ENCODE data around the gene RP2. TPM values are rescaled to one million over a fixed set of nuclear protein-coding genes. Genes with fewer than 3 reads are reported as not detected.

The RP2 gene
- total RNA-seq, 1 donor from 2014 or later: 6.1 TPM

DNA sequence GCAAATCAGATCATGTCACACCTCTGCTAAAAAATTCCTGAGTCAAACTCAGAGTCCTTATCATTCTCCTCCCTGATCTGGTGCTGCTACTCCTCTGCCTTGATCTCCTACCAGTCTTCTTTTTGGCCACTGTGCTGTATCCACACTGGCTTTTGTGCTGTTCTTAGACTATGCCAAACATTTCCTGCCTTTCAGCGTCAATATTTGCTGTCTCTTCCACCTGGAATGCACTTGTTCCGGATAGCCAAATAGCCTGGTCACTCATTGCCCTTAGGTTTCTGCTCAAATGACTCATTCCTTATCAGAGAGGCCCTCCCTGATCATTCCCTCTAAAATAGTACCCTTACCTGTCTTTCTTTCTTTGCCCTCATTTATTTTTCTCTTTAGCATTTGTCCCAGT, 24.4 kb upstream of the RP2 start:
- H3K4me1 ChIP-seq: no peaks in the 10 kb centered on the region
- H3K4me3 ChIP-seq: no peak overlapping the region
- no peak for DNase-seq (ENCODE audit: extremely low spot score in 2 of 2)
- intact Hi-C loops (cut with DNase I): no loop called here
- TF ChIP-seq POLR2AphosphoS5 (IDR thresholded peaks at IDR 0.05; ENCODE audit: insufficient read depth in 1 of 2, low read depth in 1 of 2): no peak
- TF ChIP-seq, protein P1, sequence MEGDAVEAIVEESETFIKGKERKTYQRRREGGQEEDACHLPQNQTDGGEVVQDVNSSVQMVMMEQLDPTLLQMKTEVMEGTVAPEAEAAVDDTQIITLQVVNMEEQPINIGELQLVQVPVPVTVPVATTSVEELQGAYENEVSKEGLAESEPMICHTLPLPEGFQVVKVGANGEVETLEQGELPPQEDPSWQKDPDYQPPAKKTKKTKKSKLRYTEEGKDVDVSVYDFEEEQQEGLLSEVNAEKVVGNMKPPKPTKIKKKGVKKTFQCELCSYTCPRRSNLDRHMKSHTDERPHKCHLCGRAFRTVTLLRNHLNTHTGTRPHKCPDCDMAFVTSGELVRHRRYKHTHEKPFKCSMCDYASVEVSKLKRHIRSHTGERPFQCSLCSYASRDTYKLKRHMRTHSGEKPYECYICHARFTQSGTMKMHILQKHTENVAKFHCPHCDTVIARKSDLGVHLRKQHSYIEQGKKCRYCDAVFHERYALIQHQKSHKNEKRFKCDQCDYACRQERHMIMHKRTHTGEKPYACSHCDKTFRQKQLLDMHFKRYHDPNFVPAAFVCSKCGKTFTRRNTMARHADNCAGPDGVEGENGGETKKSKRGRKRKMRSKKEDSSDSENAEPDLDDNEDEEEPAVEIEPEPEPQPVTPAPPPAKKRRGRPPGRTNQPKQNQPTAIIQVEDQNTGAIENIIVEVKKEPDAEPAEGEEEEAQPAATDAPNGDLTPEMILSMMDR (IDR thresholded peaks at IDR 0.05): no peak
- no peak for TF ChIP-seq POLR2A (IDR thresholded peaks at IDR 0.05)
- no peak overlapping the region for H3K27ac ChIP-seq
- no peaks in the 10 kb centered on the region for H3K27me3 ChIP-seq
- H3K9me3 ChIP-seq: no peaks in the 10 kb centered on the region
- no peaks in the 10 kb centered on the region for H3K36me3 ChIP-seq

DNA sequence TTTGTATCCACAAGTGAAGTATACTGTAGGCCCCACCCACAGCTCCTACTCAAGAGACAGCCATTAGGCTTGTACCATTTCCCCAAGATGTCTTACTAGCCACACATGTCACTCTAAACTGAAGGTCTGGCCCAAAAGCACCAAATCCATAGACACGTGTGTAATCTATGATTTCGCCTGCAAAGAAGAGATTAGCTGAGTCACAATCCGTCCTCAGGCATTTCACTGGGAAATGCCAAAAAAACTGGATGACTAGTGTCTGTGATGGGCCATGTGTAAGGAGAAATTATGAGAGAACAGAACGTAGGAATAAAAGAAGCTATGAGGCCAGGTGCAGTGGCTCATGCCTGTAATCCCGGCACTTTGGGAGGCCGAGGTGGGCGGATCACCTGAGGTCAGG, 21.9 kb upstream of the RP2 start:
- no peak for TF ChIP-seq POLR2AphosphoS5 (IDR thresholded peaks at IDR 0.05; ENCODE audit: insufficient read depth in 1 of 2, low read depth in 1 of 2)
- TF ChIP-seq, protein P1 (IDR thresholded peaks at IDR 0.05): no peak
- TF ChIP-seq POLR2A (IDR thresholded peaks at IDR 0.05): no peak
- H3K9me3 ChIP-seq: no peaks in the 10 kb centered on the region
- intact Hi-C loops (cut with DNase I): no loop called here
- no peak overlapping the region for H3K27ac ChIP-seq
- H3K4me3 ChIP-seq: no peak overlapping the region
- no peak for DNase-seq (ENCODE audit: extremely low spot score in 2 of 2)
- no peaks in the 10 kb centered on the region for H3K27me3 ChIP-seq
- no peaks in the 10 kb centered on the region for H3K4me1 ChIP-seq
- H3K36me3 ChIP-seq: no peaks in the 10 kb centered on the region

DNA sequence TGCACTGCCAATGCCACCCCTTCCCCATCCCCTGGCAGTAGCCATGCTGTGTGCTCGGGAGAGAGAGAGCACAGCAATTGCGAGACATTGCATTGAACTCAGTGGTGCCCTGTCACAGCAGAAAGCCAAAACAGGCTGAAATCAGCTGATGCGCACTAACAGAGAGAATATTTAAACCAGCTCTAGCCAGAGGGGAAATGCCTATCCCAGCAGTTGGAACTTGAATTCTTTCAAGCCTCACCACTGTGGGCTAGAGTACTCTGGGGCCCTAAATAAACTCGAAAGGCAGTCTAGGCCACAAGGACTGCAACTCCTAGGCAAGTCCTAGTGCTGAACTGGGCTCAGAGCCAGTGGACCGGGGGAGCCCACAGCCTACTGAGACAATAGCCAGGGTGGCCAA, 17.7 kb upstream of the RP2 start:
- intact Hi-C loops (cut with DNase I): no loop called here
- H3K4me1 ChIP-seq: no peaks in the 10 kb centered on the region
- H3K4me3 ChIP-seq: no peak overlapping the region
- H3K27ac ChIP-seq: no peak overlapping the region
- no peaks in the 10 kb centered on the region for H3K36me3 ChIP-seq
- TF ChIP-seq, protein P1 (IDR thresholded peaks at IDR 0.05): no peak
- TF ChIP-seq POLR2AphosphoS5 (IDR thresholded peaks at IDR 0.05; ENCODE audit: insufficient read depth in 1 of 2, low read depth in 1 of 2) (no peak), POLR2A (IDR thresholded peaks at IDR 0.05) (no peak)
- H3K9me3 ChIP-seq: no peaks in the 10 kb centered on the region
- DNase-seq (ENCODE audit: extremely low spot score in 2 of 2): no peak
- no peaks in the 10 kb centered on the region for H3K27me3 ChIP-seq

DNA sequence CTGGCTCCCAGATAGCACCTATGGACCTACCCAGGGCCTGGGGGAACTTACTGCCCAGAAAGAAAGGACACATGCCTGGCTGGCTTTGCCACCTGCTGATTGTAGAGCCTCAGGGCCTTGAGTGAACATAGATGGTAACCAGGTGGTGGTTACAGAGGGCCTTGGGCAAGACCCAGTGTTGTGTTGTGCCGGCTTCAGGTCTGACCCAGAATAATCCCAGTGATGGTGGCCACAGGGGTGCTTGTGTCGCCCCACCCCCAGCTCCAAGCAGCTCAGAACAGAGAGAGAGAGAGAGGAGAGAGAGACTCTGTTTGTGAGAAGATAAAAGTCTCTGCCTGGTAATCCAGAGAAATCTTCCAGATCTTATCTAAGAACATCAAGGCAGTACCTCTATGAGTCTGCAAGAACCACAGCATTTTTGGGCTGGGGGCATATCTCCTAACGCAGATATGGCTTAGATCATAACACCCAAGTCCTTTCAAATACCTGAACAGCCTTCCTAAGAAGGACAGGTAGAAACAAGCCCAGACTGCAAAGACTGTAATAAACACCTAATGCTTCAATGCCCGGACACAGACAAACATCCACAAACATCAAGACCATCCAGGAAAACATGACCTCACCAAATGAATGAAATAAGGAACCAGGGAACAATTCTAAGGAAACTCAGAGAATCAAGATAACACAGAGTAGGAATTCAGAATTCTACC, 16.3 kb upstream of the RP2 start:
- H3K27ac ChIP-seq: no peak overlapping the region
- TF ChIP-seq, protein P1 (IDR thresholded peaks at IDR 0.05): no peak
- TF ChIP-seq POLR2A (IDR thresholded peaks at IDR 0.05) (no peak), POLR2AphosphoS5 (IDR thresholded peaks at IDR 0.05; ENCODE audit: insufficient read depth in 1 of 2, low read depth in 1 of 2) (no peak)
- no peak overlapping the region for H3K4me3 ChIP-seq
- intact Hi-C loops (cut with DNase I): no loop called here
- DNase-seq (ENCODE audit: extremely low spot score in 2 of 2): no peak
- no peaks in the 10 kb centered on the region for H3K36me3 ChIP-seq
- no peaks in the 10 kb centered on the region for H3K9me3 ChIP-seq
- no peaks in the 10 kb centered on the region for H3K27me3 ChIP-seq
- H3K4me1 ChIP-seq: no peaks in the 10 kb centered on the region

DNA sequence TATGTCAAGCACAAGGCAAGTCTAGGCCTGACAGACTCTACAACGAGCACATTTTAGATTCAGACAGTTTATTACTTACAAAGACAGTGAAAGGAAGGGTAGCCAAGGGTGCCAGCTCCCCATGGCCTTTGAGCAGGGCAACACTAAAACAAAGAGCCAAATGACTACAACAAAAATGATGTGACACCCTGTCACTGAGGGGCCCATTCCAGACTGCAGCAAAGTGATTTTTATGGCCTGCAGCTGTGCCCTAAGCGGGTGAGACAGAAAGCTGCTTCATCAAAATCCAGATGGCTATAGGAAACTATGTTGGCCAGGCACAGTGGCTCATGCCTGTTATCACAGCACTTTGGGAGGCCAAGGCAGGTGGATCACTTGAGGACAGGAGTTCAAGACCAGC, 13.4 kb upstream of the RP2 start:
- Histone ChIP-seq H3K9me3 (no peaks in the 10 kb centered on the region), H3K4me1 (no peaks in the 10 kb centered on the region), H3K4me3 (no peak overlapping the region), H3K27ac (no peak overlapping the region), H3K27me3 (no peaks in the 10 kb centered on the region), H3K36me3 (no peaks in the 10 kb centered on the region)
- intact Hi-C loops (cut with DNase I): no loop called here
- no peak for DNase-seq (ENCODE audit: extremely low spot score in 2 of 2)
- TF ChIP-seq, protein P1 (IDR thresholded peaks at IDR 0.05): no peak
- TF ChIP-seq POLR2AphosphoS5 (IDR thresholded peaks at IDR 0.05; ENCODE audit: insufficient read depth in 1 of 2, low read depth in 1 of 2) (no peak), POLR2A (IDR thresholded peaks at IDR 0.05) (no peak)
